ENCODE data around the gene YIPF1. TPM values are rescaled to one million over a fixed set of nuclear protein-coding genes. Genes with fewer than 3 reads are reported as not detected.

Gene YIPF1
- total RNA-seq, 1 donor from 2014 or later, result 42.7 TPM

GRCh38 chr1:53913352-53914033 lies 23.9 kb upstream of the YIPF1 start:
- no peak for TF ChIP-seq CTCF (IDR thresholded peaks at IDR 0.05; ENCODE audit: insufficient read depth, low read length, poor library complexity, severe bottlenecking)
- H3K36me3 ChIP-seq (ENCODE audit: control insufficient read depth, insufficient read depth, low read length), result no peaks in the 10 kb centered on the region
- no peak for DNase-seq (ENCODE audit: low read depth)
- H3K27me3 ChIP-seq (ENCODE audit: control insufficient read depth, insufficient read depth, low read length), result no peaks in the 10 kb centered on the region
- no peak overlapping the region for H3K4me3 ChIP-seq (ENCODE audit: low read depth, low read length)

DNA sequence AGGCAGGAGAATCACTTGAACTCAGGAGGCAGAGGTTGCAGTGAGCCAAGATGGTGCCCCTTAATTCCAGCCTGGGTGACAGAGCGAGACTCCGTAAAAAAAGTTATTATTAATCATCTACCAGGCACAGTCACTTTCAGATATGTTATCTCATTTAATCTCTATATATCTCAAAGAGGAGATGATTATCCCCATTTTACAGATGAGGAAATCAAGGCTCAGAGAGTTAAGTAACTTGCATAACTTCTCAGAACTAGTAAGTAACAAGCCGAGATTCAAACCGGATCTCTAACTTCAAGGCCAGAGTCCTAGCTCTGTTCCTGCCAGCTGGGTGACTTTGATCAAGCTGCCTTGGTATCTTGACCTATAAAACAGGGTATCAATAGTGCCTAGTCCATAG lies 21.8 kb upstream of the YIPF1 start:
- H3K4me3 ChIP-seq (ENCODE audit: low read depth, low read length), result no peak overlapping the region
- TF ChIP-seq CTCF (IDR thresholded peaks at IDR 0.05; ENCODE audit: insufficient read depth, low read length, poor library complexity, severe bottlenecking), result no peak
- H3K36me3 ChIP-seq (ENCODE audit: control insufficient read depth, insufficient read depth, low read length), result no peaks in the 10 kb centered on the region
- no peak for DNase-seq (ENCODE audit: low read depth)
- H3K27me3 ChIP-seq (ENCODE audit: control insufficient read depth, insufficient read depth, low read length), result no peaks in the 10 kb centered on the region

DNA sequence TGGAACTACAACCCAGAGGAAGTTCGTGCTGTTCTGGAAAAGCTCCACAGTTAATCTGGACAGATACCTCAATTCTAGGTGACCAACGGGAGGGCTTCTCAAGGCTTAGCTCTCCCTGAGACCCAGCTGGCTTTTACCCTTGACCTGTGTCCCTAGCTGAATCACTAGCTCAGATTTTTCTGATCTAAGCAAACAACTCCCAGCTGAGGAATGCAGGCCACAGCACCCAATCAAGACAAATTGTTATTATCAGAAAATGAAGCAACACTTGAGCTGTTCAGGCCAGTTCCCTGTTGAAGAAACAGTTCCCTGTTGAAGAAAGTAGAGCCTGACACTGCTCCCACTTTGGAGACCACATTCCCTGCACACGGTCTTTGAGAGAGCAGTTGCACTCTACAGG lies 20.3 kb upstream of the YIPF1 start:
- H3K27me3 ChIP-seq (ENCODE audit: control insufficient read depth, insufficient read depth, low read length), result no peaks in the 10 kb centered on the region
- TF ChIP-seq CTCF (IDR thresholded peaks at IDR 0.05; ENCODE audit: insufficient read depth, low read length, poor library complexity, severe bottlenecking), result no peak
- H3K36me3 ChIP-seq (ENCODE audit: control insufficient read depth, insufficient read depth, low read length), result no peaks in the 10 kb centered on the region
- H3K4me3 ChIP-seq (ENCODE audit: low read depth, low read length), result no peak overlapping the region
- DNase-seq (ENCODE audit: low read depth), result no peak

DNA sequence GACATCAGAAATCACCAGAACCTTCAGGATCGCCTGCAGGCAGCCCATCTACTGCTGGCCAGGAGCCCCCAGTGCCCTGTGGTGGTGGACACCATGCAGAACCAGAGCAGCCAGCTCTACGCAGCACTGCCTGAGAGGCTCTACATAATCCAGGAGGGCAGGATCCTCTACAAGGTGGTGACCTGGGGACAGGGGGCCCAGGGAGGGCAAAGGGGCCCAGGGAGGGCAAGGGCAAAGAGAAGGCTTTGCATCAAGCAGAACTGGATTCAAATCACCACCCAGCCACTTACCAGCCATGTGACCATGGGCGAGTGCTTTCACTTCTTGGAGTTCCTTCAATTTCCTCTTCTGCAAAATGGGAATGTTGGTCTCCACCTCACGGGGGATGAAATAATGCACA lies 16.5 kb upstream of the YIPF1 start:
- no peak overlapping the region for H3K4me3 ChIP-seq (ENCODE audit: low read depth, low read length)
- no peaks in the 10 kb centered on the region for H3K36me3 ChIP-seq (ENCODE audit: control insufficient read depth, insufficient read depth, low read length)
- no peak for TF ChIP-seq CTCF (IDR thresholded peaks at IDR 0.05; ENCODE audit: insufficient read depth, low read length, poor library complexity, severe bottlenecking)
- DNase-seq (ENCODE audit: low read depth), result no peak
- no peaks in the 10 kb centered on the region for H3K27me3 ChIP-seq (ENCODE audit: control insufficient read depth, insufficient read depth, low read length)

DNA sequence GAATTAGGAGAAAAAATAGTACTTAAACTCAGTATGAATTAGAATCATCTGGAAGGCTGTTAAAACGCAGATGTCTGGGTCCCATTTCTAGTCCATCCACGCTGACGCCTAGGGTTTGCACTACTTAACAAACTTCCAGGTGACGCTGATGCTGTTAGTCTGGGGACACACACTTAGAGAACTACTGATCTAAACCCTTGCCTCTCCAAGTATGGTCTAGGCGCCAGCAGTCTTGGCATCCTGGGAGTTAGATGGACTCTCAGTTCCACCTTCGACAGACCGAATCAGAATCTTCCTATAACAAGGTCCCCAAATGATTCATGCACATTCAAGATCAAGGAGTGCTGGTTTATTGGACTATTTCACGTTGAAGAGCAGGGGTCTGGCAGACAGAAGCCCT lies 15.9 kb upstream of the YIPF1 start:
- Histone ChIP-seq H3K27me3 (ENCODE audit: control insufficient read depth, insufficient read depth, low read length) (no peaks in the 10 kb centered on the region), H3K36me3 (ENCODE audit: control insufficient read depth, insufficient read depth, low read length) (no peaks in the 10 kb centered on the region), H3K4me3 (ENCODE audit: low read depth, low read length) (no peak overlapping the region)
- no peak for DNase-seq (ENCODE audit: low read depth)
- no peak for TF ChIP-seq CTCF (IDR thresholded peaks at IDR 0.05; ENCODE audit: insufficient read depth, low read length, poor library complexity, severe bottlenecking)

Data from kidney epithelial cell (primary cell).